Hepatocyte (in vitro differentiated cells): ENCODE data around the gene KIAA0513. TPM values are rescaled to one million over a fixed set of nuclear protein-coding genes. Genes with fewer than 3 reads are reported as not detected.

ENCODE experiments used
- DNase-seq: peaks from one replicate; pipeline ENCODE4 v3.0.0-alpha.2; 2016; ENCODE audit warnings: low spot score
- H2AFZ ChIP-seq: fragments of 200-600 bp; sonication (generic); 2 replicates; pipeline ENCODE4 v1.6.0; 2016; ENCODE audit warnings: antibody characterized with exemption, mild to moderate bottlenecking
- H3K27ac ChIP-seq: fragments of 200-600 bp; sonication (generic); 2 replicates; pipeline ENCODE4 v1.5.1; 2016; ENCODE audit warnings: mild to moderate bottlenecking
- H3K27me3 ChIP-seq: fragments of 200-600 bp; sonication (generic); 2 replicates; pipeline ENCODE4 v1.6.1; 2016
- H3K36me3 ChIP-seq: fragments of 200-600 bp; sonication (generic); replicated peaks from 2 replicates; pipeline ENCODE4 v1.5.1; 2016; ENCODE audit warnings: low read depth; ENCODE audit not compliant: insufficient read depth
- H3K4me1 ChIP-seq: fragments of 200-600 bp; sonication (generic); 2 replicates; pipeline ENCODE4 v1.5.1; 2016; ENCODE audit warnings: mild to moderate bottlenecking, moderate library complexity; ENCODE audit not compliant: insufficient read depth
- H3K4me2 ChIP-seq: fragments of 200-600 bp; sonication (generic); 2 replicates; pipeline ENCODE4 v1.6.0; 2016
- H3K4me3 ChIP-seq: fragments of 200-600 bp; sonication (generic); 2 replicates; pipeline ENCODE4 v1.5.1; 2016; ENCODE audit warnings: mild to moderate bottlenecking
- H3K79me2 ChIP-seq: fragments of 200-600 bp; sonication (generic); 2 replicates; pipeline ENCODE4 v1.6.0; 2017; ENCODE audit warnings: mild to moderate bottlenecking
- H3K9me2 ChIP-seq: fragments of 200-600 bp; sonication (generic); replicated peaks from 2 replicates; pipeline ENCODE4 v1.6.0; 2017; ENCODE audit warnings: mild to moderate bottlenecking; ENCODE audit not compliant: insufficient read depth
- H3K9me3 ChIP-seq: fragments of 200-600 bp; sonication (generic); 2 replicates; pipeline ENCODE4 v1.5.1; 2016; ENCODE audit warnings: low read depth, mild to moderate bottlenecking
- H4K20me1 ChIP-seq: fragments of 200-600 bp; sonication (generic); 2 replicates; pipeline ENCODE4 v1.6.0; 2016; ENCODE audit warnings: mild to moderate bottlenecking; ENCODE audit not compliant: insufficient read depth, poor library complexity, severe bottlenecking
- EZH2 ChIP-seq: fragments of 200-600 bp; sonication (generic); IDR thresholded peaks from 2 replicates; pipeline ENCODE4 v1.6.1; 2016; ENCODE audit warnings: antibody characterized with exemption, mild to moderate bottlenecking, borderline replicate concordance
- EZH2phosphoT487 ChIP-seq: fragments of 200-600 bp; sonication (generic); IDR thresholded peaks from one replicate; pipeline ENCODE4 v1.6.1; 2018; ENCODE audit warnings: antibody characterized with exemption, mild to moderate bottlenecking, low read depth, moderate library complexity; ENCODE audit not compliant: unreplicated experiment, severe bottlenecking
- WGBS: methylation state at CpG from one replicate; pipeline ENCODE4 v1.1.6; 2016; ENCODE audit warnings: low lambda C conversion rate; ENCODE audit errors: missing lambda C conversion rate; 5-methylcytosine and 5-hydroxymethylcytosine counted together
- polyA plus RNA-seq: library from polyadenylated mRNA; unstranded; fragments of >200 nt; fragmentation: Nextera tagmentation; extraction: Ambion mirVana; gene quantifications from 2 replicates; pipeline ENCODE4 v1.2.1, GENCODE V29; 2016
- total RNA-seq: library from RNA; depleted of rRNA; stranded (reverse); fragments of >200 nt; gene quantifications from 2 replicates; pipeline ENCODE4 v1.2.3, GENCODE V29; 2014
- TF ChIP-seq, protein P1 (sequence below): fragments of 200-600 bp; sonication (generic); IDR thresholded peaks from 2 replicates; pipeline ENCODE4 v1.5.1; 2016; ENCODE audit warnings: antibody characterized with exemption, mild to moderate bottlenecking; ENCODE audit not compliant: poor library complexity

The KIAA0513 gene
- total and polyA plus RNA-seq, 2 experiments from 2014 or later: 10.1 to 14.9 TPM

DNA sequence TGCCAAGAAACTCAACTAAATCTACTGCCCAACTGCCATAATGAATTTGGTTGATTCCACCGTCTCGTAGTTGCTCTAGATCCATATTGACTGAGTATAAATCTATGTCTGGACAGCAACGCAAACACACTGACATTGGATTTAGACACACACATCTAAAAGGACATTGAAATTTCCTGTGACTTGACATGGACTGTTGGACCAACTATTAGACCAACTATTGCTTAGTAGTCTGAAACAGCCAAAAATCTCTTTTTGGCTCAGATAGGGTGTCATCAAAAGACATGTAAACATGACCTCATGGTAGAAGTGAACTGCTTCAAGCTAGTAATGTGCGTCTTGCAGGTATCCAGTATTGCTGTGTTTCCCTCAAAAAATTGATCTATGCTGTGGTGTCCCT lies 31.3 kb downstream of the KIAA0513 start:
- Histone ChIP-seq H3K9me2 (no peaks in the 10 kb centered on the region), H3K4me3 (no peak overlapping the region), H2AFZ (no peak overlapping the region), H3K27me3 (no peaks in the 10 kb centered on the region), H3K4me2 (no peak overlapping the region), H3K9me3 (no peaks in the 10 kb centered on the region), H3K27ac (no peak overlapping the region), H4K20me1 (no peaks in the 10 kb centered on the region), H3K4me1 (peaks cover 16% of the 10 kb centered on the region), H3K79me2 (peaks cover 9% of the 10 kb centered on the region), H3K36me3 (no peaks in the 10 kb centered on the region)
- TF ChIP-seq EZH2phosphoT487 (no peak), EZH2 (no peak)
- TF ChIP-seq, protein P1, sequence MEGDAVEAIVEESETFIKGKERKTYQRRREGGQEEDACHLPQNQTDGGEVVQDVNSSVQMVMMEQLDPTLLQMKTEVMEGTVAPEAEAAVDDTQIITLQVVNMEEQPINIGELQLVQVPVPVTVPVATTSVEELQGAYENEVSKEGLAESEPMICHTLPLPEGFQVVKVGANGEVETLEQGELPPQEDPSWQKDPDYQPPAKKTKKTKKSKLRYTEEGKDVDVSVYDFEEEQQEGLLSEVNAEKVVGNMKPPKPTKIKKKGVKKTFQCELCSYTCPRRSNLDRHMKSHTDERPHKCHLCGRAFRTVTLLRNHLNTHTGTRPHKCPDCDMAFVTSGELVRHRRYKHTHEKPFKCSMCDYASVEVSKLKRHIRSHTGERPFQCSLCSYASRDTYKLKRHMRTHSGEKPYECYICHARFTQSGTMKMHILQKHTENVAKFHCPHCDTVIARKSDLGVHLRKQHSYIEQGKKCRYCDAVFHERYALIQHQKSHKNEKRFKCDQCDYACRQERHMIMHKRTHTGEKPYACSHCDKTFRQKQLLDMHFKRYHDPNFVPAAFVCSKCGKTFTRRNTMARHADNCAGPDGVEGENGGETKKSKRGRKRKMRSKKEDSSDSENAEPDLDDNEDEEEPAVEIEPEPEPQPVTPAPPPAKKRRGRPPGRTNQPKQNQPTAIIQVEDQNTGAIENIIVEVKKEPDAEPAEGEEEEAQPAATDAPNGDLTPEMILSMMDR: no peak
- DNase-seq: no peak
- WGBS: 97% methylated on average over 4 of the region's 4 CpGs

GRCh38 chr16:85061566-85061965 lies 34.0 kb downstream of the KIAA0513 start:
- no peak for TF ChIP-seq EZH2phosphoT487
- no peaks in the 10 kb centered on the region for H3K4me1 ChIP-seq
- no peak for DNase-seq
- no peak overlapping the region for H3K4me3 ChIP-seq
- no peaks in the 10 kb centered on the region for H3K9me2 ChIP-seq
- WGBS: 88% methylated on average over 8 of the region's 8 CpGs
- no peaks in the 10 kb centered on the region for H3K9me3 ChIP-seq
- no peak overlapping the region for H3K4me2 ChIP-seq
- no peak overlapping the region for H2AFZ ChIP-seq
- H3K27me3 ChIP-seq: no peaks in the 10 kb centered on the region
- H4K20me1 ChIP-seq: no peaks in the 10 kb centered on the region
- no peaks in the 10 kb centered on the region for H3K36me3 ChIP-seq
- H3K27ac ChIP-seq: no peak overlapping the region
- H3K79me2 ChIP-seq: no peaks in the 10 kb centered on the region

- Histone ChIP-seq H2AFZ (no peak overlapping the region), H3K79me2 (no peaks in the 10 kb centered on the region), H3K9me2 (no peaks in the 10 kb centered on the region), H3K4me3 (no peak overlapping the region), H3K27ac (no peak overlapping the region), H4K20me1 (no peaks in the 10 kb centered on the region), H3K36me3 (no peaks in the 10 kb centered on the region), H3K4me2 (no peak overlapping the region), H3K27me3 (no peaks in the 10 kb centered on the region), H3K9me3 (no peaks in the 10 kb centered on the region), H3K4me1 (no peaks in the 10 kb centered on the region)
- WGBS: 83% methylated on average over 9 of the region's 9 CpGs
- no peak for TF ChIP-seq EZH2
- no peak for DNase-seq
Observed at GRCh38 chr16:85062323-85062722, 34.7 kb downstream of the KIAA0513 start.

DNA sequence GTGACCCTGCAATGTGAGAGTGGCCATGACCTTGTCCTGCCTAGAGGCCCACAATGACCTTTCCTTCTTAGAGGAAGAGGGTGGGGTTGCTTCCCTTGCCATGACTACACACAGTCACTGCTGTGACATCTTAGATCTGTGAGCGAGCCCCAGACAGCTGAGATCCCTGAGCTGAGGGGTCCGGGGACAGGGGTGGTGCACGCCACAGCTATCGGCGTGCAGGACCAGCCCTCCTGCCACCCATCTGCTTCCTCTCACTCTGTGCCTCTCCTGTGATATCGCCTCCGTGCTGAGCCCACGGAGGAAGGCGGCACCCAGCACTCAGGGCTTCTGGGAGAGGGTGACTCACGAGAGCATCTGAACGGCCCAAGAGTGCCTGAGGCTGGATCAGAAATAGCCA lies 35.2 kb downstream of the KIAA0513 start:
- Histone ChIP-seq H3K4me3 (no peak overlapping the region), H3K9me2 (no peaks in the 10 kb centered on the region), H3K4me2 (no peak overlapping the region), H3K9me3 (no peaks in the 10 kb centered on the region), H2AFZ (no peak overlapping the region), H3K79me2 (no peaks in the 10 kb centered on the region), H4K20me1 (no peaks in the 10 kb centered on the region), H3K4me1 (no peaks in the 10 kb centered on the region), H3K36me3 (no peaks in the 10 kb centered on the region), H3K27ac (no peak overlapping the region), H3K27me3 (no peaks in the 10 kb centered on the region)
- 95% methylated on average over 11 of the region's 11 CpGs for WGBS
- TF ChIP-seq EZH2phosphoT487 (no peak), EZH2 (no peak)
- TF ChIP-seq, protein P1: no peak
- no peak for DNase-seq

GRCh38 chr16:85064186-85064585 lies 36.6 kb downstream of the KIAA0513 start:
- H2AFZ ChIP-seq: no peak overlapping the region
- no peak for TF ChIP-seq EZH2
- no peak for TF ChIP-seq EZH2phosphoT487

More at GRCh38 chr16:85064186-85064585, 36.6 kb downstream of the KIAA0513 start:
- Histone ChIP-seq H3K79me2 (no peaks in the 10 kb centered on the region), H4K20me1 (no peaks in the 10 kb centered on the region), H3K4me2 (no peak overlapping the region), H3K27me3 (no peaks in the 10 kb centered on the region), H3K4me3 (no peak overlapping the region), H3K4me1 (no peaks in the 10 kb centered on the region), H3K36me3 (no peaks in the 10 kb centered on the region), H3K9me3 (no peaks in the 10 kb centered on the region), H3K9me2 (no peaks in the 10 kb centered on the region), H3K27ac (no peak overlapping the region)
- WGBS: 98% methylated on average over 6 of the region's 6 CpGs
- DNase-seq: no peak
